H1 (cell line): ENCODE measurements around the gene SOX13. TPM values are rescaled to one million over a fixed set of nuclear protein-coding genes. Genes with fewer than 3 reads are reported as not detected.

Experiments
- CTCF ChIA-PET: fragments of 300-600 bp; sonication (Branson Sonifier 250); formaldehyde crosslinking; loops from one replicate; lab custom pipeline; 2021; ENCODE audit not compliant: partially characterized antibody; lab: Charles Lee
- POLR2A ChIA-PET: fragments of 300-600 bp; sonication (Branson Sonifier 250); formaldehyde crosslinking; loops from one replicate; lab custom pipeline; 2021; ENCODE audit warnings: inconsistent platforms; ENCODE audit not compliant: partially characterized antibody; lab: Charles Lee
- DNase-seq, 2 experiments: peaks; one replicate each; pipeline versions ENCODE4 v3.0.0 to v3.0.0-alpha.2; 2010 to 2022; ENCODE audit warnings: low spot score in 2 of 2, low read depth in 1 of 2, mixed read lengths in 1 of 2
- FAIRE-seq: peaks from 2 replicates; lab custom pipeline; 2011; peaks lifted over from hg19 to GRCh38; lab: Jason Lieb, UNC
- H2AFZ ChIP-seq: 2 replicates; pipeline ENCODE4 v1.8.1; 2012; ENCODE audit warnings: low read length, inconsistent platforms
- H2AK5ac ChIP-seq: 2 replicates; pipeline ENCODE4 v1.6.1; 2013; ENCODE audit warnings: low read depth, low read length
- H2BK120ac ChIP-seq: replicated peaks from 2 replicates; pipeline ENCODE3; 2013; ENCODE audit warnings: low read depth, low read length, inconsistent platforms
- H2BK12ac ChIP-seq: 2 replicates; pipeline ENCODE4 v1.6.1; 2013; ENCODE audit warnings: low read depth, low read length
- H2BK15ac ChIP-seq: 2 replicates; pipeline ENCODE4 v1.6.1; 2013; ENCODE audit warnings: low read length
- H2BK20ac ChIP-seq: 2 replicates; pipeline ENCODE4 v1.6.1; 2013; ENCODE audit warnings: low read length
- H2BK5ac ChIP-seq: 2 replicates; pipeline ENCODE4 v1.6.1; 2013; ENCODE audit warnings: low read depth, low read length
- H3K14ac ChIP-seq: 2 replicates; pipeline ENCODE4 v1.6.1; 2013; ENCODE audit warnings: inconsistent platforms; ENCODE audit not compliant: insufficient read length
- H3K18ac ChIP-seq: 2 replicates; pipeline ENCODE4 v1.6.1; 2013; ENCODE audit warnings: low read length; ENCODE audit errors: extremely low read depth
- H3K23ac ChIP-seq: 2 replicates; pipeline ENCODE4 v1.6.1; 2013; ENCODE audit warnings: inconsistent platforms; ENCODE audit not compliant: insufficient read length
- H3K23me2 ChIP-seq: 2 replicates; pipeline ENCODE4 v1.6.1; 2013; ENCODE audit warnings: low read depth, low read length
- H3K27ac ChIP-seq: 2 replicates; pipeline ENCODE4 v1.6.1; 2011; ENCODE audit warnings: low read depth, low read length, inconsistent platforms
- H3K27me3 ChIP-seq, 4 experiments: replicated peaks in 1 of 4; 1 replicate in 1 of 4; 2 replicates in 3 of 4; pipeline versions ENCODE4 v1.6.1 to v1.8.1; 2011 to 2013; ENCODE audit warnings: low read length in 3 of 4, mild to moderate bottlenecking in 3 of 4, inconsistent platforms in 2 of 4, mixed read lengths in 2 of 4, moderate library complexity in 1 of 4; ENCODE audit not compliant: control insufficient read depth in 3 of 4, insufficient read depth in 3 of 4; ENCODE audit errors: extremely low read depth in 1 of 4
- H3K36me3 ChIP-seq, 4 experiments: 2 replicates each; pipeline versions ENCODE4 v1.6.1 to v1.8.1; 2011 to 2013; ENCODE audit warnings: mild to moderate bottlenecking in 4 of 4, low read length in 3 of 4, moderate library complexity in 2 of 4, control low read depth in 1 of 4, inconsistent platforms in 1 of 4; ENCODE audit not compliant: insufficient read depth in 4 of 4, control insufficient read depth in 2 of 4
- H3K4ac ChIP-seq: replicated peaks from 2 replicates; pipeline ENCODE3; 2013; ENCODE audit warnings: low read length, low read depth, mixed read lengths, inconsistent platforms; ENCODE audit not compliant: insufficient read length
- H3K4me1 ChIP-seq, 4 experiments: replicated peaks in 1 of 4; 1 replicate in 1 of 4; 2 replicates in 3 of 4; pipeline versions ENCODE4 v1.6.1 to v1.8.1; 2011 to 2013; ENCODE audit warnings: low read length in 3 of 4, inconsistent platforms in 2 of 4, mixed read lengths in 1 of 4; ENCODE audit not compliant: insufficient read depth in 4 of 4, control insufficient read depth in 3 of 4
- H3K4me2 ChIP-seq, 2 experiments: 2 replicates each; pipeline versions ENCODE4 v1.6.1 to v1.8.1; 2011 to 2013; ENCODE audit warnings: low read depth in 2 of 2, low read length in 2 of 2, control low read depth in 1 of 2, inconsistent platforms in 1 of 2, mild to moderate bottlenecking in 1 of 2; ENCODE audit not compliant: insufficient read depth in 1 of 2
- H3K4me3 ChIP-seq, 4 experiments: fragments of 200-600, 300-600 bp in 1 of 4; sonication (generic), shearing (Covaris generic), sonication (Bioruptor Twin) in 1 of 4; 2 replicates each; pipeline versions ENCODE4 v1.5.1 to v1.8.1; 2011 to 2016; ENCODE audit warnings: low read length in 4 of 4, low read depth in 3 of 4, control low read depth in 2 of 4, inconsistent platforms in 2 of 4, mild to moderate bottlenecking in 2 of 4, mixed read lengths in 1 of 4, moderate library complexity in 1 of 4; ENCODE audit not compliant: insufficient read depth in 2 of 4; ENCODE audit errors: extremely low read depth in 1 of 4
- H3K56ac ChIP-seq: replicated peaks from 2 replicates; pipeline ENCODE3; 2013; ENCODE audit warnings: low read depth, mild to moderate bottlenecking, mixed read lengths, low read length, inconsistent platforms; ENCODE audit not compliant: insufficient read length
- H3K79me1 ChIP-seq: 2 replicates; pipeline ENCODE4 v1.6.1; 2013; ENCODE audit warnings: low read depth, low read length, control low read depth
- H3K79me2 ChIP-seq, 2 experiments: 2 replicates each; pipeline versions ENCODE4 v1.6.1 to v1.8.1; 2012 to 2013; ENCODE audit warnings: low read length in 2 of 2, mild to moderate bottlenecking in 2 of 2, inconsistent platforms in 1 of 2; ENCODE audit not compliant: insufficient read depth in 2 of 2, control insufficient read depth in 1 of 2
- H3K9ac ChIP-seq, 4 experiments: replicated peaks in 1 of 4; 1 replicate in 1 of 4; 2 replicates in 3 of 4; pipeline versions ENCODE4 v1.6.1 to v1.8.1; 2011 to 2013; ENCODE audit warnings: low read depth in 3 of 4, low read length in 3 of 4, control low read depth in 2 of 4, mild to moderate bottlenecking in 2 of 4, moderate library complexity in 2 of 4, inconsistent platforms in 1 of 4; ENCODE audit errors: extremely low read depth in 1 of 4
- H3K9me3 ChIP-seq, 2 experiments: 2 replicates each; pipeline versions ENCODE4 v1.6.1 to v1.8.1; 2012 to 2013; ENCODE audit warnings: mild to moderate bottlenecking in 2 of 2, moderate library complexity in 2 of 2, control low read depth in 1 of 2, inconsistent platforms in 1 of 2, low read depth in 1 of 2, low read length in 1 of 2, mixed read lengths in 1 of 2; ENCODE audit not compliant: insufficient read depth in 2 of 2
- H4K20me1 ChIP-seq, 2 experiments: replicated peaks in 1 of 2; 2 replicates each; pipeline versions ENCODE3 to v1.8.1; 2011 to 2013; ENCODE audit warnings: inconsistent platforms in 2 of 2, low read length in 2 of 2, mild to moderate bottlenecking in 1 of 2; ENCODE audit not compliant: insufficient read depth in 2 of 2, control insufficient read depth in 1 of 2
- H4K5ac ChIP-seq: 2 replicates; pipeline ENCODE4 v1.6.1; 2013; ENCODE audit warnings: low read length, low read depth, mixed read lengths, inconsistent platforms; ENCODE audit not compliant: insufficient read length
- H4K8ac ChIP-seq: 2 replicates; pipeline ENCODE4 v1.8.0; 2013; ENCODE audit warnings: mild to moderate bottlenecking, moderate library complexity, low read length, inconsistent platforms; ENCODE audit not compliant: insufficient read depth; ENCODE audit errors: extremely low read depth
- H4K91ac ChIP-seq: replicated peaks from 2 replicates; pipeline ENCODE3; 2013; ENCODE audit warnings: low read length, mixed read lengths, inconsistent platforms; ENCODE audit not compliant: insufficient read length
- ASH2L ChIP-seq: fragments of 200-600, 300-600 bp; sonication (generic); IDR thresholded peaks from one replicate; pipeline ENCODE4 v1.7.1; 2017; ENCODE audit warnings: low read length
- POU5F1 ChIP-seq: IDR thresholded peaks from 2 replicates; pipeline ENCODE4 v1.6.1; 2011; ENCODE audit warnings: low read depth, mild to moderate bottlenecking, low read length, moderate library complexity
- RAD21 ChIP-seq, 2 experiments: IDR thresholded peaks in 1 of 2; conservative IDR thresholded peaks in 1 of 2; 2 replicates each; pipeline ENCODE4 v1.6.1; 2011; ENCODE audit warnings: low read depth in 2 of 2, low read length in 2 of 2, improper control_type of control experiment in 1 of 2, inconsistent platforms in 1 of 2, mild to moderate bottlenecking in 1 of 2, moderate library complexity in 1 of 2
- SIRT6 ChIP-seq: IDR thresholded peaks from one replicate; pipeline ENCODE4 v1.7.1; 2012; ENCODE audit warnings: low read length, inconsistent platforms
- WGBS, 2 experiments: shearing (Covaris generic) in 1 of 2; methylation state at CpG; one replicate each; pipeline versions ENCODE4 v1.1.6 to v1.1.7; 2013 to 2015; ENCODE audit warnings: low lambda C conversion rate in 2 of 2, mixed read lengths in 2 of 2, inconsistent platforms in 1 of 2, low coverage in 1 of 2, missing lambda C conversion rate in 1 of 2; ENCODE audit not compliant: insufficient replicate concordance in 2 of 2, insufficient coverage in 1 of 2, insufficient read length in 1 of 2; ENCODE audit errors: extremely low coverage in 1 of 2, missing lambda C conversion rate in 1 of 2; 5-methylcytosine and 5-hydroxymethylcytosine counted together
- polyA plus RNA-seq, 7 experiments: library from polyadenylated mRNA; depleted of rRNA in 3 of 7; stranded (reverse) in 5 of 7; unstranded in 2 of 7; fragments of >200 nt in 5 of 7; fragments of 200-250 nt in 2 of 7; gene quantifications; 1 replicate in 5 of 7; 2 replicates in 1 of 7; 4 replicates in 1 of 7; pipeline versions ENCODE4 v1.2.1 to v1.2.3, GENCODE V29; 2011 to 2013; ENCODE audit warnings: missing spikeins in 2 of 7, mixed read lengths in 2 of 7
- total RNA-seq: library from RNA; stranded (reverse); fragmentation: NEBNext Ultra II Directional; extraction: Animal tissue kit (Norgen Biotek cat#: 25700); gene quantifications from 2 replicates; pipeline ENCODE4 v1.2.1, GENCODE V29; 2021
- TF ChIP-seq, protein P1 (sequence below), 3 experiments: IDR thresholded peaks; 1 replicate in 2 of 3; 2 replicates in 1 of 3; pipeline versions ENCODE4 v1.5.1 to v1.6.1; 2011; ENCODE audit warnings: low read length in 3 of 3, mild to moderate bottlenecking in 3 of 3, inconsistent platforms in 2 of 3, low read depth in 1 of 3, moderate library complexity in 1 of 3; ENCODE audit not compliant: insufficient read depth in 1 of 3; ENCODE audit errors: control extremely low read depth in 1 of 3

The SOX13 gene
- total and polyA plus RNA-seq, 2 of the 8 experiments (the other 6 are each of a cell fraction or from before 2014, with no cell fraction given) = 113 to 173 TPM

DNA sequence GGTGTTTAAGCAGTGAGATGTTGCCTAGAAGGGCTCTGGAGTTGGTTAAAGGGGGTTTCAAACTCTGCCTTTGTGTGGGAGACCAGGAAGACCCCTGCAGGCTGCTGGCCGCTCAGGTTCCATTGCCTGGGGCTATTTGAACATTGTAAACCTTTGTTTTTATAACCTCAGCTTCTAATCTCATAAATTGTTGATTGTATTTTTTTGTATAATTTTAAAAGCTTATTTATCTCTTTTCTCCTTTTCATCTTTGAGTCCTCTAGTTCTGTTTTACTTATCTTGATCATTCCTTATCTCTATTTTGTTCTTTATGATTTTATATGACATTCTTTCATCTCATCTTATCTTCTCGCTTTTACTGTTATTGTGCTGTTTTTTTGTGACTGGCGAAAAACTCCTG is 45.5 kb upstream of the SOX13 start:
- 84% methylated on average over 3 of the region's 3 CpGs; no CpG with 5 or more reads in 1 of the 2 experiments for WGBS, 2 experiments
- Histone ChIP-seq H3K27ac (no peak overlapping the region), H3K79me2 (no peaks in the 10 kb centered on the region), H2BK12ac (no peak overlapping the region), H3K4me2 (no peak overlapping the region), H3K79me1 (no peaks in the 10 kb centered on the region), H2BK5ac (no peak overlapping the region), H3K27me3 (no peaks in the 10 kb centered on the region; a peak in 3 of 7 replicates), H3K18ac (no peak overlapping the region), H3K4me1 (peaks cover 0 to 21% (median 1%) of the 10 kb centered on the region in 4 experiments; a peak in 4 of 7 replicates), H2AFZ (no peak overlapping the region), H3K9ac (no peak overlapping the region; a peak in 1 of 7 replicates), H4K8ac (no peak overlapping the region), H4K5ac (no peak overlapping the region), H4K20me1 (no peaks in the 10 kb centered on the region), H3K23ac (no peak overlapping the region), H3K14ac (no peak overlapping the region), H3K23me2 (peaks cover 4% of the 10 kb centered on the region; the same call in 1 of the 2 replicates), H3K9me3 (no peaks in the 10 kb centered on the region), H3K4ac (no peak overlapping the region), H2BK120ac (no peak overlapping the region), H2BK15ac (no peak overlapping the region), H3K56ac (no peak overlapping the region), H2BK20ac (no peak overlapping the region), H3K36me3 (no peaks in the 10 kb centered on the region), H4K91ac (no peak overlapping the region), H2AK5ac (no peak overlapping the region), H3K4me3 (no peak overlapping the region)
- ChIA-PET CTCF (interaction anchor here (0.6 to 1.6 kb wide), 2 partner anchors 102 to 157 kb away, joined by 4 to 9 read pairs; no protein-coding TSS in a partner anchor), POLR2A (interaction anchor here (0.6 to 1.5 kb wide), 3 partner anchors 19 to 67 kb away, joined by 3 to 4 read pairs (median 3); no protein-coding TSS in a partner anchor)
- FAIRE-seq (no peak), DNase-seq (no peak)
- TF ChIP-seq RAD21 (IDR thresholded peaks at IDR 0.05 in 1 of 2, conservative IDR thresholded peaks at IDR 0.05 in 1 of 2; ENCODE audit: low read depth in 2 of 2, low read length in 2 of 2) (no peak), ASH2L (no peak), SIRT6 (no peak), POU5F1 (no peak)
- TF ChIP-seq, protein P1, sequence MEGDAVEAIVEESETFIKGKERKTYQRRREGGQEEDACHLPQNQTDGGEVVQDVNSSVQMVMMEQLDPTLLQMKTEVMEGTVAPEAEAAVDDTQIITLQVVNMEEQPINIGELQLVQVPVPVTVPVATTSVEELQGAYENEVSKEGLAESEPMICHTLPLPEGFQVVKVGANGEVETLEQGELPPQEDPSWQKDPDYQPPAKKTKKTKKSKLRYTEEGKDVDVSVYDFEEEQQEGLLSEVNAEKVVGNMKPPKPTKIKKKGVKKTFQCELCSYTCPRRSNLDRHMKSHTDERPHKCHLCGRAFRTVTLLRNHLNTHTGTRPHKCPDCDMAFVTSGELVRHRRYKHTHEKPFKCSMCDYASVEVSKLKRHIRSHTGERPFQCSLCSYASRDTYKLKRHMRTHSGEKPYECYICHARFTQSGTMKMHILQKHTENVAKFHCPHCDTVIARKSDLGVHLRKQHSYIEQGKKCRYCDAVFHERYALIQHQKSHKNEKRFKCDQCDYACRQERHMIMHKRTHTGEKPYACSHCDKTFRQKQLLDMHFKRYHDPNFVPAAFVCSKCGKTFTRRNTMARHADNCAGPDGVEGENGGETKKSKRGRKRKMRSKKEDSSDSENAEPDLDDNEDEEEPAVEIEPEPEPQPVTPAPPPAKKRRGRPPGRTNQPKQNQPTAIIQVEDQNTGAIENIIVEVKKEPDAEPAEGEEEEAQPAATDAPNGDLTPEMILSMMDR (IDR thresholded peaks at IDR 0.05; ENCODE audit: control extremely low read depth in 1 of 3, insufficient read depth in 1 of 3, low read depth in 1 of 3, low read length in 3 of 3) = no peak
- TF ChIP-seq, all 59 proteins: peak for 0
